IMR-90 (cell line): ENCODE data around the gene HRAS.

Experiments used
- BHLHE40 ChIP-seq: fragments of 150-350 bp; IDR thresholded peaks from 2 replicates; pipeline ENCODE4 v1.6.1; 2016; ENCODE audit warnings: mild to moderate bottlenecking, low read depth, low read length
- CEBPB ChIP-seq: IDR thresholded peaks from 2 replicates; pipeline ENCODE4 v1.6.1; 2012; ENCODE audit warnings: low read depth, low read length, improper control_type of control experiment
- CTCF ChIP-seq: conservative IDR thresholded peaks from 2 replicates; pipeline ENCODE4 v1.5.1; 2012; ENCODE audit warnings: mild to moderate bottlenecking, low read depth, low read length, improper control_type of control experiment
- ELK1 ChIP-seq: fragments of 150-350 bp; IDR thresholded peaks from 2 replicates; pipeline ENCODE4 v1.6.1; 2016; ENCODE audit warnings: low read depth, mild to moderate bottlenecking, low read length, moderate library complexity, borderline replicate concordance
- FOS ChIP-seq: fragments of 150-350 bp; IDR thresholded peaks from 2 replicates; pipeline ENCODE4 v1.6.1; 2016; ENCODE audit warnings: low read depth, low read length
- MAFK ChIP-seq: IDR thresholded peaks from 2 replicates; pipeline ENCODE4 v1.6.1; 2012; ENCODE audit warnings: low read depth, low read length, improper control_type of control experiment
- MAZ ChIP-seq: IDR thresholded peaks from 2 replicates; pipeline ENCODE4 v1.6.1; 2012; ENCODE audit warnings: low read depth, mild to moderate bottlenecking, low read length, improper control_type of control experiment, moderate library complexity, borderline replicate concordance
- POLR2A ChIP-seq: IDR thresholded peaks from 2 replicates; pipeline ENCODE4 v1.6.1; 2012; ENCODE audit warnings: mild to moderate bottlenecking, low read depth, low read length
- RAD21 ChIP-seq: IDR thresholded peaks from 2 replicates; pipeline ENCODE4 v1.6.1; 2012; ENCODE audit warnings: low read length, improper control_type of control experiment
- RCOR1 ChIP-seq: IDR thresholded peaks from 2 replicates; pipeline ENCODE4 v1.6.1; 2012; ENCODE audit warnings: mild to moderate bottlenecking, low read length, improper control_type of control experiment; ENCODE audit not compliant: insufficient replicate concordance
- RFX5 ChIP-seq: IDR thresholded peaks from 2 replicates; pipeline ENCODE4 v1.8.0; 2012; ENCODE audit warnings: low read depth, mild to moderate bottlenecking, low read length, moderate library complexity
- SMC3 ChIP-seq: fragments of 150-350 bp; IDR thresholded peaks from 2 replicates; pipeline ENCODE4 v1.6.1; 2016; ENCODE audit warnings: low read depth, mild to moderate bottlenecking, antibody characterized with exemption, low read length, moderate library complexity
- USF2 ChIP-seq: fragments of 150-350 bp; IDR thresholded peaks from 2 replicates; pipeline ENCODE4 v1.6.1; 2017; ENCODE audit warnings: mild to moderate bottlenecking, antibody characterized with exemption, low read length, low read depth

- TF ChIP-seq CTCF (no peak), POLR2A (no peak), RAD21 (no peak), MAFK (no peak), RFX5 (no peak), BHLHE40 (no peak), CEBPB (no peak), USF2 (no peak), ELK1 (no peak), MAZ (no peak), RCOR1 (no peak), SMC3 (no peak), FOS (no peak)
Measured at GRCh38 chr11:507727-508515, 27.5 kb downstream of the HRAS start.
